Measurements from ENCODE around the gene PPIL4. TPM values are rescaled to one million over a fixed set of nuclear protein-coding genes. Genes with fewer than 3 reads are reported as not detected.
A peak's percentile ranks its signal among the peaks of the same experiment; 100 is the strongest.

Gene PPIL4
- total RNA-seq, 3 donors from 2014 or later (not counting 1 experiment from before 2014, with no cell fraction given): 24.4 to 32.8 (median 25.0) TPM

- no peak for TF ChIP-seq CTCF (IDR thresholded peaks at IDR 0.05)
- Histone ChIP-seq H3K9me3 (ENCODE audit: control insufficient read depth, insufficient read depth, low read length) (no peaks in the 10 kb centered on the region), H3K36me3 (ENCODE audit: control insufficient read depth, insufficient read depth, low read length) (no peaks in the 10 kb centered on the region), H3K27ac (ENCODE audit: low read length) (no peak overlapping the region), H3K4me3 (ENCODE audit: low read length) (peak overlapping the region; percentile 98), H3K4me1 (ENCODE audit: control insufficient read depth, insufficient read depth, low read length) (peaks cover 9% of the 10 kb centered on the region), H3K27me3 (ENCODE audit: control insufficient read depth, insufficient read depth, low read length) (no peaks in the 10 kb centered on the region)
- peak overlapping the region; percentile 95 for H3K4me3 Mint-ChIP-seq
- ATAC-seq (no peak), DNase-seq (no peak)
- H3K9me3 Mint-ChIP-seq: no peaks in the 10 kb centered on the region
- peak overlapping the region; percentile 86 to 88 for H3K27ac Mint-ChIP-seq
- H3K4me1 Mint-ChIP-seq: peaks cover 8 to 13% of the 10 kb centered on the region in 2 donors
- 28% methylated on average over 12 of the region's 12 CpGs for WGBS (ENCODE audit: insufficient coverage)
- intact Hi-C loops (cut with micrococcal nuclease): loop anchor here (5.0 to 10.0 kb wide), 2 partner anchors 150 to 298 kb away; partner anchors contain the start of genes LATS1 and LRP11
- H3K36me3 Mint-ChIP-seq: no peaks in the 10 kb centered on the region
- no peaks in the 10 kb centered on the region for H3K27me3 Mint-ChIP-seq (ENCODE audit: low read depth in 2 of 2)
These were observed 21.3 kb upstream of the PPIL4 start for GRCh38 chr6:149567194-149567586.

GRCh38 chr6:149566410-149567193 is 20.8 kb upstream of the PPIL4 start:
- intact Hi-C loops (cut with micrococcal nuclease): loop anchor here (1.0 to 10.0 kb wide), 3 partner anchors 82 to 298 kb away; partner anchors contain the start of genes KATNA1, LATS1 and LRP11
- WGBS (ENCODE audit: insufficient coverage): under 1% methylated on average over 81 of the region's 81 CpGs
- no peaks in the 10 kb centered on the region for H3K9me3 Mint-ChIP-seq

GRCh38 chr6:149565527-149566409 is 19.9 kb upstream of the PPIL4 start, which contains the start of gene GINM1:
GINM1 (plus strand) TSS chr6:149566375; CDS start chr6:149566415, 40 bp downstream.
- Histone ChIP-seq H3K27me3 (ENCODE audit: control insufficient read depth, insufficient read depth, low read length) (no peaks in the 10 kb centered on the region), H3K36me3 (ENCODE audit: control insufficient read depth, insufficient read depth, low read length) (no peaks in the 10 kb centered on the region), H3K9me3 (ENCODE audit: control insufficient read depth, insufficient read depth, low read length) (no peaks in the 10 kb centered on the region), H3K4me1 (ENCODE audit: control insufficient read depth, insufficient read depth, low read length) (peaks cover 9% of the 10 kb centered on the region), H3K27ac (ENCODE audit: low read length) (peak within 1 kb of the TSS; percentile 88), H3K4me3 (ENCODE audit: low read length) (peak within 1 kb of the TSS; percentile 98)
- DNase-seq: peak; percentile 95 to 98
- no peaks in the 10 kb centered on the region for H3K9me3 Mint-ChIP-seq
- intact Hi-C loops (cut with micrococcal nuclease): loop anchor here (1.0 to 10.0 kb wide), 4 partner anchors 19 to 299 kb away; partner anchors contain the start of genes KATNA1, LATS1, LRP11 and PPIL4
- TF ChIP-seq CTCF (IDR thresholded peaks at IDR 0.05): peak; percentile 62
- peak; percentile 87 to 95 (median 89) for ATAC-seq
- peak within 1 kb of the TSS; percentile 86 to 88 for H3K27ac Mint-ChIP-seq
- peaks cover under 1 to 1% of the 10 kb centered on the region in 2 donors for H3K27me3 Mint-ChIP-seq (ENCODE audit: low read depth in 2 of 2)
- WGBS (ENCODE audit: insufficient coverage): under 1% methylated on average over 52 of the region's 59 CpGs
- H3K4me3 Mint-ChIP-seq: peak within 1 kb of the TSS; percentile 95
- H3K4me1 Mint-ChIP-seq: peaks cover 8 to 9% of the 10 kb centered on the region in 2 donors
- H3K36me3 Mint-ChIP-seq: no peaks in the 10 kb centered on the region

More at GRCh38 chr6:149566410-149567193, 20.8 kb upstream of the PPIL4 start:
- TF ChIP-seq CTCF (IDR thresholded peaks at IDR 0.05): no peak
- no peaks in the 10 kb centered on the region for H3K27me3 Mint-ChIP-seq (ENCODE audit: low read depth in 2 of 2)
- no peaks in the 10 kb centered on the region for H3K36me3 ChIP-seq (ENCODE audit: control insufficient read depth, insufficient read depth, low read length)
- H3K4me1 Mint-ChIP-seq: peaks cover 8 to 13% of the 10 kb centered on the region in 2 donors
- H3K4me3 ChIP-seq (ENCODE audit: low read length): peak overlapping the region; percentile 98
- peak in 1 of 2 donors; percentile 65 for DNase-seq
- H3K27ac ChIP-seq (ENCODE audit: low read length): peak overlapping the region; percentile 88
- H3K36me3 Mint-ChIP-seq: no peaks in the 10 kb centered on the region
- peak overlapping the region; percentile 95 for H3K4me3 Mint-ChIP-seq
- H3K27ac Mint-ChIP-seq: peak overlapping the region; percentile 86 to 88
- no peaks in the 10 kb centered on the region for H3K27me3 ChIP-seq (ENCODE audit: control insufficient read depth, insufficient read depth, low read length)
- H3K4me1 ChIP-seq (ENCODE audit: control insufficient read depth, insufficient read depth, low read length): peaks cover 9% of the 10 kb centered on the region
- ATAC-seq: peak; percentile 13 to 42 (median 24)
- no peaks in the 10 kb centered on the region for H3K9me3 ChIP-seq (ENCODE audit: control insufficient read depth, insufficient read depth, low read length)
